Mucosa of descending colon (tissue), 3 donors: Measurements from ENCODE around the gene LIPE. TPM values are rescaled to one million over a fixed set of nuclear protein-coding genes. Genes with fewer than 3 reads are reported as not detected.

Experiments used
- ATAC-seq: fragments of 200-7000 bp; cut with Tn5 transposase; one replicate; pipeline ENCODE4 v1.9.1; 2020; ENCODE audit warnings: mild to moderate bottlenecking, moderate library complexity
- DNase-seq, 3 donors: peaks; one replicate each; pipeline ENCODE4 v3.0.0-alpha.2; 2020
- H3K36me3 ChIP-seq: fragments of 200-600 bp; one replicate; pipeline ENCODE4 v1.8.0; 2021; ENCODE audit warnings: low read depth, mild to moderate bottlenecking
- H3K4me1 ChIP-seq: fragments of 200-600 bp; one replicate; pipeline ENCODE4 v1.8.0; 2021; ENCODE audit warnings: low read depth, mild to moderate bottlenecking
- H3K4me3 ChIP-seq: fragments of 200-600 bp; one replicate; pipeline ENCODE4 v1.8.0; 2021; ENCODE audit warnings: mild to moderate bottlenecking
- H3K9me3 ChIP-seq: fragments of 200-600 bp; one replicate; pipeline ENCODE4 v1.8.0; 2021; ENCODE audit warnings: mild to moderate bottlenecking
- intact Hi-C, 2 donors: fragments of 100-400 bp; cut with DNase I in 1 of 2; cut with micrococcal nuclease in 1 of 2; formaldehyde crosslinking; loops; one replicate each; pipeline versions ENCODE4 v1.11.0 to v1.11.1; 2022; cut with DNase I, micrococcal nuclease
- total RNA-seq, 3 donors: library from RNA; stranded (reverse); fragmentation: NEBNext Ultra II Directional in 2 of 3; extraction: Animal tissue kit (Norgen Biotek cat#: 25700) in 2 of 3; gene quantifications; one replicate each; pipeline versions ENCODE4 v1.2.1 to v1.2.4, GENCODE V29; 2021 to 2023
- TF ChIP-seq, protein P1 (sequence below): fragments of 200-600 bp; IDR thresholded peaks from one replicate; pipeline ENCODE4 v1.8.0; 2022; ENCODE audit warnings: antibody characterized with exemption, mild to moderate bottlenecking
- donor health status: DM: no; HTN: no; CAD: no; lungs with moderate emphysema.
- donor health status: DM: no; HTN: no; CAD: no.
- donor health status: DM: no; HTN: yes; CAD: no.

The LIPE gene
- total RNA-seq, 3 donors from 2014 or later = 7.9 to 11.7 (median 10.0) TPM

DNA sequence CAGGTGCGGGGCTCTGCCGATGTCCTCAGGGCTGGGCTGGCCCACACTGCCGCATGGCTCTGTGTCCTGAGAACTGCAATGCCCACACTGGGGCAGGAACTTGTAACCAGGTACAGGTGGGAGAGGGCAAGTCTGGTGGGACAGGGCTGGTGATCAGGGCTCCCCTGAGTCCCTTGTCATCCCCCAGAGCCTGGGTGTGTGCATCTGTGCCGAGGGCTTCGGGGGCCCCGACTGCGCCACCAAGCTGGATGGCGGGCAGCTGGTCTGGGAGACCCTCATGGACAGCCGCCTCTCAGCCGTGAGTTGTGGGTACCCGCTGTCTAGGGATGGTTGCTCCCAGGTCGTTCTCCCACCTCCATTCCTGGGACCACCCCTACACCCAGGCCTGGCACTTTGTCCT lies 71.3 kb downstream of the LIPE start:
- H3K4me1 ChIP-seq = no peaks in the 10 kb centered on the region
- intact Hi-C loops = no loop called here
- H3K36me3 ChIP-seq = no peaks in the 10 kb centered on the region
- H3K9me3 ChIP-seq = no peaks in the 10 kb centered on the region
- TF ChIP-seq, protein P1, sequence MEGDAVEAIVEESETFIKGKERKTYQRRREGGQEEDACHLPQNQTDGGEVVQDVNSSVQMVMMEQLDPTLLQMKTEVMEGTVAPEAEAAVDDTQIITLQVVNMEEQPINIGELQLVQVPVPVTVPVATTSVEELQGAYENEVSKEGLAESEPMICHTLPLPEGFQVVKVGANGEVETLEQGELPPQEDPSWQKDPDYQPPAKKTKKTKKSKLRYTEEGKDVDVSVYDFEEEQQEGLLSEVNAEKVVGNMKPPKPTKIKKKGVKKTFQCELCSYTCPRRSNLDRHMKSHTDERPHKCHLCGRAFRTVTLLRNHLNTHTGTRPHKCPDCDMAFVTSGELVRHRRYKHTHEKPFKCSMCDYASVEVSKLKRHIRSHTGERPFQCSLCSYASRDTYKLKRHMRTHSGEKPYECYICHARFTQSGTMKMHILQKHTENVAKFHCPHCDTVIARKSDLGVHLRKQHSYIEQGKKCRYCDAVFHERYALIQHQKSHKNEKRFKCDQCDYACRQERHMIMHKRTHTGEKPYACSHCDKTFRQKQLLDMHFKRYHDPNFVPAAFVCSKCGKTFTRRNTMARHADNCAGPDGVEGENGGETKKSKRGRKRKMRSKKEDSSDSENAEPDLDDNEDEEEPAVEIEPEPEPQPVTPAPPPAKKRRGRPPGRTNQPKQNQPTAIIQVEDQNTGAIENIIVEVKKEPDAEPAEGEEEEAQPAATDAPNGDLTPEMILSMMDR = no peak
- DNase-seq = no peak
- ATAC-seq = no peak
- H3K4me3 ChIP-seq = no peak overlapping the region

DNA sequence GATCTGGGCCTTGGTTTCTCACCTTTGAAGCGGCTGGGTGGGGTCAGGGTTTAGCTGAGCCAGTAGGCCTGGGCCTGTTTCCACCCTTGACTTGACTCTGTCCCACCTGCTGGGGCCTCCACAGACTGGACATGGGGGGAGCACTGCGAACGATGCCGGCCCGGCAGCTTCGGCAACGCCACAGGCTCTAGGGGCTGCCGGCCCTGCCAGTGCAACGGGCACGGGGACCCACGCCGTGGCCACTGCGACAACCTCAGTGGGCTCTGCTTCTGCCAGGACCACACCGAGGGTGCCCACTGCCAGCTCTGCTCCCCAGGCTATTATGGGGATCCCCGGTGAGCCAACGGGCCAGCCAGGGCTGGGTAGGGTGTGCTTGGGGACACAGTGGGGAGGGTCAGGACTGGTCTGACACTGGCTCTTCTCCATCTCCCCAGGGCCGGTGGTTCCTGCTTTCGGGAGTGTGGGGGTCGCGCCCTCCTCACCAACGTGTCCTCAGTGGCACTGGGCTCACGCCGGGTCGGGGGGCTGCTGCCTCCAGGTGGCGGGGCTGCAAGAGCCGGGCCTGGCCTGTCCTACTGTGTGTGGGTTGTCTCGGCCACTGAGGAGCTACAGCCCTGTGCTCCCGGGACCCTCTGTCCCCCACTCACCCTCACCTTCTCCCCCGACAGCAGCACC lies 73.7 kb downstream of the LIPE start:
- Histone ChIP-seq H3K36me3 (no peaks in the 10 kb centered on the region), H3K4me1 (no peaks in the 10 kb centered on the region), H3K4me3 (no peak overlapping the region), H3K9me3 (no peaks in the 10 kb centered on the region)
- no peak for DNase-seq
- no peak for ATAC-seq
- TF ChIP-seq, protein P1 = no peak
- intact Hi-C loops = no loop called here

DNA sequence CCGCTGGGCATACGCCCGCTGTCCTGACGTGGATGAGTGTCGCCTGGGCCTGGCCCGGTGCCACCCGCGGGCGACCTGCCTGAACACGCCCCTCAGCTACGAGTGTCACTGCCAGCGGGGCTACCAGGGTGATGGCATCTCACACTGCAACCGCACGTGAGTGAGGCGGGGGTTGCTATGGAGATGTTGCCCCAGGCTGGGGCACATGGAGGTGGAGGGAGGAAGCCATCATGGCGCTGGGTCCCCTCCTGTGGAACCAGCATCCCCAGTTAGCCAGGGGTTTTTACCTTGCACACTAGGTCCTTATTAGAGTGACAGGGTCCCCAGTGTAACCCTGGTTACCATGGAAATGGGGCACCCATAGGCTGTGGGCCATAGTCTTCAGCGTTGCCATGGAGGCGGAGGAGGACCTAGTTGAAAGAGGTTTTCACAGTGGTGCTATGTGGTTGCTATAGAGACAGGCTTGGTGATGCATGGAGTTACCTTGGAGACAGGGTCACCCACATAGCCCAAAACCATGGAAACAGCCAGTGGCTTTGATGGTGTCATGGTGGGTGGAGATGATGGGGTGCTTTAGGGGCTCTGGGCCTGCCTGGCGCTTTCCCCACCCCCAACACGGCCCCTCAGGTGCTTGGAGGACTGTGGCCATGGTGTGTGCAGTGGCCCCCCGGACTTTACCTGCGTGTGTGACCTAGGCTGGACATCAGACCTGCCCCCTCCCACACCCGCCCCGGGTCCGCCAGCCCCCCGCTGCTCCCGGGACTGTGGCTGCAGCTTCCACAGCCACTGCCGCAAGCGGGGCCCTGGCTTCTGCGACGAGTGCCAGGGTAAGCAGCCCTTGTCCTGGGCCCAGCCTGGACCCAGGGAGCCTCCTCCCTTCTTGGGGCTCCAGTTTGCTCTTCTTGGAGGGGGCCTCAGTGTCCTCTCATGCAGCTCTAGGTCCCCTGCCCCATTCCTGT lies 74.6 kb downstream of the LIPE start:
- intact Hi-C loops = no loop called here
- H3K4me1 ChIP-seq = no peaks in the 10 kb centered on the region
- TF ChIP-seq, protein P1 = no peak
- DNase-seq = no peak
- H3K9me3 ChIP-seq = no peaks in the 10 kb centered on the region
- no peak overlapping the region for H3K4me3 ChIP-seq
- H3K36me3 ChIP-seq = no peaks in the 10 kb centered on the region
- ATAC-seq = no peak

Other genes with a start within 250 kb of the LIPE start
- gene DEDD2, start 209.7 kb downstream of the LIPE start, total RNA-seq = 10 to 100 TPM; 28.0 to 40.1 (median 35.7) TPM
- 10 to 100 TPM in 2 of 3 donors, 1 to 10 TPM in 1; 9.9 to 13.4 (median 10.4) TPM for gene ZNF526, start 207.1 kb downstream of the LIPE start, total RNA-seq
- 10 to 100 TPM; 41.8 to 52.0 (median 46.9) TPM for gene GSK3A, start 184.8 kb downstream of the LIPE start, total RNA-seq
- 10 to 100 TPM; 35.7 to 75.2 (median 42.0) TPM for gene ERF, start 172.3 kb downstream of the LIPE start, total RNA-seq
- 10 to 100 TPM; 47.3 to 78.0 (median 50.0) TPM for gene CIC, start 158.1 kb downstream of the LIPE start, total RNA-seq
- gene PRR19, start 125.3 kb downstream of the LIPE start, total RNA-seq = 1 to 10 TPM in 1 of 3 donors, not detected in 2; 1.0 TPM
- gene PAFAH1B3, start 124.8 kb downstream of the LIPE start, total RNA-seq = 10 to 100 TPM; 15.3 to 32.6 (median 22.9) TPM
- under 1 TPM in 2 of 3 donors, not detected in 1; 0.17 to 0.63 TPM for gene TMEM145, start 114.1 kb downstream of the LIPE start, total RNA-seq
- 10 to 100 TPM; 17.6 to 27.0 (median 23.9) TPM for gene MEGF8, start 101.8 kb downstream of the LIPE start, total RNA-seq
- 1 to 10 TPM; 1.7 to 4.0 (median 3.6) TPM for gene CNFN, start 37.1 kb downstream of the LIPE start, total RNA-seq
- not detected for gene CXCL17, start 15.6 kb upstream of the LIPE start, total RNA-seq
- gene CEACAM1, start 101.1 kb upstream of the LIPE start, total RNA-seq = 1,000 to 10,000 TPM in 2 of 3 donors, 100 to 1,000 TPM in 1; 591 to 2,323 (median 1,343) TPM
- 1 to 10 TPM in 2 of 3 donors, under 1 TPM in 1; 0.32 to 5.1 (median 1.1) TPM for gene CEACAM8, start 167.5 kb upstream of the LIPE start, total RNA-seq